GM12892 (cell line): ENCODE measurements around the gene PALLD.

Source experiments
- POLR2A ChIP-seq: IDR thresholded peaks from 2 replicates; pipeline ENCODE4 v1.6.1; 2011; ENCODE audit warnings: low read depth, low read length, control low read depth
- POLR2AphosphoS5 ChIP-seq: IDR thresholded peaks from 2 replicates; pipeline ENCODE4 v1.6.1; 2011; ENCODE audit warnings: low read depth, low read length, control low read depth
- TAF1 ChIP-seq: IDR thresholded peaks from 2 replicates; pipeline ENCODE4 v1.6.1; 2011; ENCODE audit warnings: low read depth, mild to moderate bottlenecking, control low read depth, low read length, borderline replicate concordance

- TF ChIP-seq POLR2A, result no peak
- TF ChIP-seq POLR2AphosphoS5, result no peak
- no peak for TF ChIP-seq TAF1
These were observed 221.0 kb downstream of the PALLD start for GRCh38 chr4:168717847-168718246.
